ENCODE data around the gene ATP8B2. TPM values are rescaled to one million over a fixed set of nuclear protein-coding genes. Genes with fewer than 3 reads are reported as not detected.

The ATP8B2 gene
- total and polyA plus RNA-seq, 4 donors = 0.75 to 16.2 (median 5.3) TPM

GRCh38 chr1:154327466-154328317, 2.4 kb downstream of the ATP8B2 start:
- no peak overlapping the region for H3K27ac ChIP-seq (ENCODE audit: low read depth in 1 of 2, low read length in 2 of 2)
- no peak for DNase-seq (ENCODE audit: low spot score)
- H3K4me1 ChIP-seq (ENCODE audit: control insufficient read depth in 4 of 4, insufficient read depth in 4 of 4, low read length in 3 of 4) = peaks cover 5 to 24% (median 14%) of the 10 kb centered on the region in 4 donors
- H3K9ac ChIP-seq (ENCODE audit: low read depth in 1 of 2, low read length in 2 of 2) = peak overlapping the region in 1 of 2 donors; percentile 72
- H3K9me3 ChIP-seq (ENCODE audit: control insufficient read depth in 4 of 4, low read length in 3 of 4) = no peaks in the 10 kb centered on the region
- TF ChIP-seq ATF3 (IDR thresholded peaks at IDR 0.05) (no peak), TAF1 (conservative IDR thresholded peaks at IDR 0.05) (no peak), FOXA2 (IDR thresholded peaks at IDR 0.05) (no peak), SP1 (IDR thresholded peaks at IDR 0.05) (no peak), REST (IDR thresholded peaks at IDR 0.05) (no peak), RXRA (IDR thresholded peaks at IDR 0.05) (no peak), MAX (IDR thresholded peaks at IDR 0.05) (no peak), YY1 (IDR thresholded peaks at IDR 0.05) (no peak), GABPA (IDR thresholded peaks at IDR 0.05 in 1 of 2, conservative IDR thresholded peaks at IDR 0.05 in 1 of 2) (no peak), FOXA1 (IDR thresholded peaks at IDR 0.05) (no peak), RAD21 (IDR thresholded peaks at IDR 0.05) (no peak), EGR1 (IDR thresholded peaks at IDR 0.05; ENCODE audit: low read depth in 2 of 2) (no peak)
- no peaks in the 10 kb centered on the region for H3K36me3 ChIP-seq (ENCODE audit: control insufficient read depth in 4 of 4, insufficient read depth in 3 of 4, low read depth in 1 of 4, low read length in 3 of 4)
- no peaks in the 10 kb centered on the region for H3K27me3 ChIP-seq (ENCODE audit: control insufficient read depth in 4 of 4, insufficient read depth in 4 of 4, low read length in 3 of 4)
- 64% methylated on average over 5 of the region's 5 CpGs for WGBS
- H3K4me3 ChIP-seq (ENCODE audit: low read depth in 1 of 3, low read length in 3 of 3) = peak overlapping the region in 2 of 3 donors; percentile 55 to 63

- no peaks in the 10 kb centered on the region for H3K36me3 ChIP-seq (ENCODE audit: control insufficient read depth in 4 of 4, insufficient read depth in 3 of 4, low read depth in 1 of 4, low read length in 3 of 4)
- peak; percentile 71 for DNase-seq (ENCODE audit: low spot score)
- TF ChIP-seq ZBTB33 (IDR thresholded peaks at IDR 0.05) (no peak), EGR1 (IDR thresholded peaks at IDR 0.05; ENCODE audit: low read depth in 2 of 2) (peak; percentile 33 to 66)
- H3K27me3 ChIP-seq (ENCODE audit: control insufficient read depth in 4 of 4, insufficient read depth in 4 of 4, low read length in 3 of 4) = no peaks in the 10 kb centered on the region
- H3K9me3 ChIP-seq (ENCODE audit: control insufficient read depth in 4 of 4, low read length in 3 of 4) = no peaks in the 10 kb centered on the region
- peak overlapping the region in 2 of 3 donors; percentile 55 to 63 for H3K4me3 ChIP-seq (ENCODE audit: low read depth in 1 of 3, low read length in 3 of 3)
- peak overlapping the region in 1 of 2 donors; percentile 72 for H3K9ac ChIP-seq (ENCODE audit: low read depth in 1 of 2, low read length in 2 of 2)
- WGBS = 7% methylated on average over 76 of the region's 76 CpGs
- H3K27ac ChIP-seq (ENCODE audit: low read depth in 1 of 2, low read length in 2 of 2) = no peak overlapping the region
- H3K4me1 ChIP-seq (ENCODE audit: control insufficient read depth in 4 of 4, insufficient read depth in 4 of 4, low read length in 3 of 4) = peaks cover 5 to 24% (median 14%) of the 10 kb centered on the region in 4 donors
These were observed 3.2 kb downstream of the ATP8B2 start for GRCh38 chr1:154328318-154329151.
